ENCODE results near the gene WDR31. TPM values are rescaled to one million over a fixed set of nuclear protein-coding genes. Genes with fewer than 3 reads are reported as not detected.

Gene WDR31
- total and polyA plus RNA-seq, 2 of the 4 experiments (the other 2 are of a cell fraction) = 0.29 to 0.36 TPM

DNA sequence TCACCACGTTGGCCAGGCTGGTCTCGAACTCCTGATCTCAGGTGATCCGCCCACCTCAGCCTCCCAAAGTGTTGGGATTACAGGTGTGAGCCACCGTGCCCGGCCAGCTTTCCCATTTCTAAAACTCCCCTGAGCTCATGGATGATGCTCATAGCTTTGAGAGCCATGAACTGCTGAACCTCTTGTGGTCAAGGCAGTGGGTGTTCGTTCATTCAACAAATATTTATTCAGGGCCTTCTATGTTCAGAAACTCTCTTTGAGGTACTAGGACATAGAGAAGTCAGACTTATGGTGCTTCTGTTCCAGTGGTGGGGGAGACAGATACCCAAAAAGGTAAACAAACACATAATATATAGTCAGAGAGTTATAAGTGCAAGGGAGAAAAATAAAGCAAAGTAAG lies 11.9 kb upstream of the WDR31 start:
- Histone ChIP-seq H3K4ac (ENCODE audit: low read depth, low read length) (no peak overlapping the region), H2BK15ac (ENCODE audit: low read depth, low read length) (no peak overlapping the region), H3K9me1 (ENCODE audit: insufficient read depth, low read length) (no peaks in the 10 kb centered on the region), H4K20me1 (ENCODE audit: insufficient read depth, low read length) (no peaks in the 10 kb centered on the region), H3K4me3 (ENCODE audit: insufficient read depth, low read depth, low read length) (no peak overlapping the region), H2BK20ac (ENCODE audit: low read depth, low read length) (no peak overlapping the region), H3K27me3 (ENCODE audit: control insufficient read depth, insufficient read depth, low read length) (peaks cover 81% of the 10 kb centered on the region), H4K8ac (ENCODE audit: low read depth in 2 of 2, low read length in 2 of 2) (no peak overlapping the region), H2BK120ac (ENCODE audit: low read depth, low read length) (no peak overlapping the region), H3K4me1 (ENCODE audit: control insufficient read depth, insufficient read depth, low read length) (no peaks in the 10 kb centered on the region), H4K91ac (ENCODE audit: insufficient read depth, low read depth, low read length) (no peak overlapping the region), H3K9me3 (ENCODE audit: control insufficient read depth, insufficient read depth, low read length) (no peaks in the 10 kb centered on the region), H3K9ac (ENCODE audit: low read depth, low read length) (no peak overlapping the region), H2AK9ac (replicated peaks; ENCODE audit: low read depth, low read length, poor library complexity) (no peak overlapping the region), H3K23ac (ENCODE audit: low read depth, low read length) (no peak overlapping the region), H3K14ac (replicated peaks; ENCODE audit: low read depth, low read length) (no peak overlapping the region), H2BK5ac (ENCODE audit: low read depth, low read length, poor library complexity, severe bottlenecking) (no peak overlapping the region), H3K79me1 (ENCODE audit: low read depth in 1 of 2, low read length in 2 of 2) (no peaks in the 10 kb centered on the region), H3K27ac (ENCODE audit: insufficient read depth, low read length) (no peak overlapping the region), H3K18ac (ENCODE audit: low read depth, low read length) (no peak overlapping the region), H3K4me2 (ENCODE audit: low read depth, low read length) (no peak overlapping the region), H3K36me3 (ENCODE audit: control insufficient read depth, insufficient read depth, low read length) (no peaks in the 10 kb centered on the region), H2AK5ac (ENCODE audit: low read depth, low read length) (no peak overlapping the region), H4K5ac (ENCODE audit: low read depth, low read length) (no peak overlapping the region), H3K56ac (ENCODE audit: extremely low read depth, insufficient read depth, low read length) (no peak overlapping the region), H2AFZ (replicated peaks; ENCODE audit: low read length, poor library complexity) (no peak overlapping the region)
- POLR2A ChIA-PET (ENCODE audit: unreplicated experiment) = no interaction called here
- no peak for ATAC-seq (ENCODE audit: low read depth)
- intact Hi-C loops (cut with micrococcal nuclease) = no loop called here
- CTCF ChIA-PET = no interaction called here
- no peak for DNase-seq
- in situ Hi-C loops (cut with MboI; ENCODE audit: low sequenced_read_pairs) = no loop called here
- no CpG with 5 or more reads among the region's 6 CpGs for WGBS, 2 experiments (ENCODE audit: extremely low coverage in 2 of 2, insufficient read length in 1 of 2)
- BruUV-seq (replicated peaks) = no TSS peak
- dilution Hi-C loops (cut with HindIII; ENCODE audit: low sequenced_read_pairs, unreplicated experiment) = no loop called here
- TF ChIP-seq MAFK (IDR thresholded peaks at IDR 0.05; ENCODE audit: low read depth, low read length) (no peak), NFE2L2 (IDR thresholded peaks at IDR 0.05; ENCODE audit: low read depth, low read length) (no peak), RCOR1 (IDR thresholded peaks at IDR 0.05; ENCODE audit: insufficient replicate concordance, low read length) (no peak)

Data from IMR-90 (cell line).